NB4 (cell line): ENCODE data around the gene MAIP1.

Experiments
- POLR2A ChIP-seq: IDR thresholded peaks from 2 replicates; pipeline ENCODE4 v1.6.1; 2011; ENCODE audit warnings: mild to moderate bottlenecking; ENCODE audit not compliant: insufficient read length; ENCODE audit errors: extremely low read depth
- TF ChIP-seq, protein P1 (sequence below): IDR thresholded peaks from one replicate; pipeline ENCODE4 v1.5.1; 2012; ENCODE audit warnings: low read depth, low read length

DNA sequence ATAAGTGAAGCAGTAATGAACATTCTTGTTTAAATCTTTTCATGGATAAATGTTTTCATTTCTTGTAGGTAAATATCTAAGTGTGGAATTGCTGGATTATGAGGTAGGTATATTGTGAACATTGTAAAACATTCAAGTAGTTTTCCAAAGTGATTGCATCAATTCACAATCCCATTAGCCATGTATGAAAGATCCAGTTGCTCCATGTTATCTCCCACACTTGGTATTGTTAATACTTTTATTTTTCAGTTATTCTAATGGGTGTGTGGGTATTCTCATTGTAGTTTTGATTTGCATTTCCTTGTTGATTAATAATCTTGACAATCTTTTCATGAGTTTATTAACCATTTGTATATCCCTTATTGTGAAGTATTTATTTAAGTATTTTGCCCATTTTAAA lies 50.3 kb downstream of the MAIP1 start:
- TF ChIP-seq, protein P1, sequence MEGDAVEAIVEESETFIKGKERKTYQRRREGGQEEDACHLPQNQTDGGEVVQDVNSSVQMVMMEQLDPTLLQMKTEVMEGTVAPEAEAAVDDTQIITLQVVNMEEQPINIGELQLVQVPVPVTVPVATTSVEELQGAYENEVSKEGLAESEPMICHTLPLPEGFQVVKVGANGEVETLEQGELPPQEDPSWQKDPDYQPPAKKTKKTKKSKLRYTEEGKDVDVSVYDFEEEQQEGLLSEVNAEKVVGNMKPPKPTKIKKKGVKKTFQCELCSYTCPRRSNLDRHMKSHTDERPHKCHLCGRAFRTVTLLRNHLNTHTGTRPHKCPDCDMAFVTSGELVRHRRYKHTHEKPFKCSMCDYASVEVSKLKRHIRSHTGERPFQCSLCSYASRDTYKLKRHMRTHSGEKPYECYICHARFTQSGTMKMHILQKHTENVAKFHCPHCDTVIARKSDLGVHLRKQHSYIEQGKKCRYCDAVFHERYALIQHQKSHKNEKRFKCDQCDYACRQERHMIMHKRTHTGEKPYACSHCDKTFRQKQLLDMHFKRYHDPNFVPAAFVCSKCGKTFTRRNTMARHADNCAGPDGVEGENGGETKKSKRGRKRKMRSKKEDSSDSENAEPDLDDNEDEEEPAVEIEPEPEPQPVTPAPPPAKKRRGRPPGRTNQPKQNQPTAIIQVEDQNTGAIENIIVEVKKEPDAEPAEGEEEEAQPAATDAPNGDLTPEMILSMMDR: no peak
- TF ChIP-seq POLR2A: no peak
